ENCODE data around the gene NXF2B. TPM values are rescaled to one million over a fixed set of nuclear protein-coding genes. Genes with fewer than 3 reads are reported as not detected.

Gene NXF2B, protein sequence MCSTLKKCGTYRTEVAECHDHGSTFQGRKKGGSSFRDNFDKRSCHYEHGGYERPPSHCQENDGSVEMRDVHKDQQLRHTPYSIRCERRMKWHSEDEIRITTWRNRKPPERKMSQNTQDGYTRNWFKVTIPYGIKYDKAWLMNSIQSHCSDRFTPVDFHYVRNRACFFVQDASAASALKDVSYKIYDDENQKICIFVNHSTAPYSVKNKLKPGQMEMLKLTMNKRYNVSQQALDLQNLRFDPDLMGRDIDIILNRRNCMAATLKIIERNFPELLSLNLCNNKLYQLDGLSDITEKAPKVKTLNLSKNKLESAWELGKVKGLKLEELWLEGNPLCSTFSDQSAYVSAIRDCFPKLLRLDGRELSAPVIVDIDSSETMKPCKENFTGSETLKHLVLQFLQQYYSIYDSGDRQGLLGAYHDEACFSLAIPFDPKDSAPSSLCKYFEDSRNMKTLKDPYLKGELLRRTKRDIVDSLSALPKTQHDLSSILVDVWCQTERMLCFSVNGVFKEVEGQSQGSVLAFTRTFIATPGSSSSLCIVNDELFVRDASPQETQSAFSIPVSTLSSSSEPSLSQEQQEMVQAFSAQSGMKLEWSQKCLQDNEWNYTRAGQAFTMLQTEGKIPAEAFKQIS
- total RNA-seq (2022; extraction: Qiagen RNA extraction; ENCODE audit: low read depth): not detected in 5 replicates

DNA sequence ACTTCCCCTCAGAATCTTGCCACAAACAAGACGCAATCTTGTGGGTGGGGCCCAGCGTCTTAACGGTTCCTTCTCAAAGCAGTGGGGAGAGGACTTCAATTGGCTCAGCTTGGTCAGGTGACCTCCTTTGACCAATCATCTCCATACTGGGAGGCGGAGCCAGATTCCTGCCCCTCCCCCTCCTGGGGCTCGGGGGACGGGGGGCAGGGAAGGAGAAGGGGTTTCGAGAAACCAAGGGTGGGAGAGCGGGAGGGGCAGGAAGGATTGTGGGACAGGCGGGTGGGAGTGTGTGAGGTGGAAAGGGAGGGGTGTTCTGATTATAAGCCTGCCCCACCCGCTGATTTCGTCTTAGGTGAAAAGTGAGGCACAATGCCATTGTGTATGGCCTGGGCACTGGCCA is at the start of gene NXF2B:
TSS of gene NXF2B (minus strand) at position 101 of the 400 bp plus-strand sequence. CDS start 59,972 bp downstream, outside the sequence.

DNA sequence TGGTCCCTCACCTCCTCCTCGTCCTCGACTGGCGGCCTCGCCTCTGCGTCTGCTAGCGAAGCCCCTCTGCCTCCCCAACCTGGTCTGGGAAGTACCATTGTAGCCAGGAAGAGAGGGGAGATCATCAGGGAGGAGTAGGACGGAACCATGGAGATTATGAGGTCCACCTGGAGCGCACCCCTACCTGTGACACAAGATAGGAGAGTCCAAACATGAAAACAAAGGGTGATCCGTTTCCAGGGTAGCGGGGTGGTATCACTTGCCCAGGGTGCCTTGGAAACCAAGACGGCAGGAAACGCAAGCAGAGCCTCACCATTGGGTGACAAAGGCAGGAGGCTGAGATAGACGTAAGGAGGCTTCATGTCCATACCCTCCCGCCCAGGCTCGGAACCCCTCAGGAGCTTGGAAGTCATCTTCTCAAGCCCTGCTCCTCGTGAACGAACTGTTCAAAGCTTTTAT is 32.0 kb upstream of the NXF2B start, which contains the start of gene TCP11X2:
TSS of gene TCP11X2 (minus strand) at position 51 of the 459 bp plus-strand sequence.

Other genes with a start within 250 kb of the NXF2B start
- gene TCP11X1, start 224.7 kb downstream of the NXF2B start, total RNA-seq (2022; extraction: Qiagen RNA extraction; ENCODE audit: low read depth): not detected in 5 replicates
- not detected in 5 replicates for gene NXF2, start 192.8 kb downstream of the NXF2B start, total RNA-seq (2022; extraction: Qiagen RNA extraction; ENCODE audit: low read depth)
- not detected in 5 replicates for gene TCP11X2, start 31.8 kb upstream of the NXF2B start, total RNA-seq (2022; extraction: Qiagen RNA extraction; ENCODE audit: low read depth)
- gene TMSB15A, start 76.7 kb upstream of the NXF2B start, total RNA-seq (2022; extraction: Qiagen RNA extraction; ENCODE audit: low read depth): 0.55 to 0.66 TPM (median 0.61 TPM) in 5 replicates
- 7.5 to 13.8 TPM (median 9.2 TPM) in 5 replicates for gene ARMCX5, start 159.5 kb upstream of the NXF2B start, total RNA-seq (2022; extraction: Qiagen RNA extraction; ENCODE audit: low read depth)
- 0.29 to 0.47 TPM (median 0.37 TPM) in 5 replicates for gene GPRASP1, start 211.5 kb upstream of the NXF2B start, total RNA-seq (2022; extraction: Qiagen RNA extraction; ENCODE audit: low read depth)